Effector memory CD8-positive, alpha-beta T cell (primary cell): Measurements from ENCODE around the gene RBM4B.

Experiments
- ATAC-seq: fragments of 150-1000 bp; cut with Tn5 transposase; replicated peaks from 2 replicates; pipeline ENCODE4 v1.10.0; 2021; ENCODE audit warnings: mild to moderate bottlenecking, moderate library complexity
- DNase-seq, 3 experiments: peaks; one replicate each; pipeline ENCODE4 v3.0.0; 2021
- H3K27ac Mint-ChIP-seq, 2 donors: one replicate each; pipeline ENCODE4 v1.8.0; 2022; ENCODE audit warnings: mild to moderate bottlenecking in 2 of 2, mixed read lengths in 2 of 2, moderate library complexity in 2 of 2
- H3K27me3 Mint-ChIP-seq, 2 donors: one replicate each; pipeline ENCODE4 v1.8.0; 2022; ENCODE audit warnings: mixed read lengths in 2 of 2
- H3K36me3 Mint-ChIP-seq: one replicate; pipeline ENCODE4 v1.8.0; 2022; ENCODE audit warnings: mild to moderate bottlenecking, moderate library complexity, mixed read lengths; ENCODE audit not compliant: insufficient read depth
- H3K4me1 Mint-ChIP-seq, 2 donors: one replicate each; pipeline ENCODE4 v1.8.0; 2022; ENCODE audit warnings: low read depth in 2 of 2, mixed read lengths in 2 of 2
- H3K4me3 Mint-ChIP-seq, 2 donors: one replicate each; pipeline ENCODE4 v1.8.0; 2022; ENCODE audit warnings: mild to moderate bottlenecking in 2 of 2, mixed read lengths in 2 of 2, moderate library complexity in 2 of 2
- H3K9me3 Mint-ChIP-seq, 2 donors: one replicate each; pipeline ENCODE4 v1.8.0; 2022; ENCODE audit warnings: mixed read lengths in 2 of 2

The RBM4B gene

DNA sequence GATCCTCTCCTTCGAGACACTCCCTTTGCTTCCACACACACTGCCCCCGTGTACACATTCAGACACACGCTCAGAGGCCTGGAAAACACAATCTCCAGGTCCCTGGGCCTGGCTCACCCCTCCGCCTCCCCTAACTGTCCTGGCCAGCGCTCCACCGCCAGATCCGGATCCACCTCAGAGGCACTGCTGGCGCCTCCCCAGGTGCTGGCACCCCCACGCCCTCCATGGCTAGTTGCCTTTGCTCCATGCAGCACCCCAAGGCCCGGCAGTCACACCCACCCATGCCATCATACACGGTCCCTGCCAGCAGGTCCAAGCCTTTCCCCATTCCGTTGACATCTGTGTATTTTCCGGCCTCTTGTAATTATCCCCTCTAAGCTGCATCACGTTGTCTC lies 40.2 kb upstream of the RBM4B start:
- no peaks in the 10 kb centered on the region for H3K9me3 Mint-ChIP-seq
- DNase-seq: no peak
- peaks cover 5% of the 10 kb centered on the region in 2 donors for H3K4me1 Mint-ChIP-seq
- H3K27me3 Mint-ChIP-seq: peaks cover 48 to 100% of the 10 kb centered on the region in 2 donors
- H3K27ac Mint-ChIP-seq: no peak overlapping the region
- no peak overlapping the region for H3K4me3 Mint-ChIP-seq
- peaks cover 3% of the 10 kb centered on the region for H3K36me3 Mint-ChIP-seq
- ATAC-seq: no peak

DNA sequence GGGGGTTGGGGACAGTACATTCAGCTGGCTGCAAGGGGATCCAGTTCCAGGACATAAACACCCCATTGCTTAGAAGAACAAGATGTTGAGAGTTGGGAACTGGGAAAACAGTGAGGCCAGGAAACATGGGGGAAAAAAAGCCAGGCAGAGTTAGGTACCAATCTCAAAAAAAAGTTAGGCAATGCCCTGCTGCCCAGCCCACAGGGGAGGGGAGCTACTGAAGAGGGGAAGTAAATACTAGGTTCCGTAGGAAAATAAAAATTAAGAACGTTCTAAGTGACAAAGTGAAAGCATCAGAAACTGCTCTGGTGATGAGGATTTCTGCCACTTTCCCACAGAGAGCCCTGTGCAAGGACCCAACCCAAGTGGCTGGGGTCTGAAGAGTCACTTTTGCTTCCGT lies 39.3 kb upstream of the RBM4B start:
- Mint-ChIP-seq H3K36me3 (peaks cover 3% of the 10 kb centered on the region), H3K27me3 (peaks cover 48 to 91% of the 10 kb centered on the region in 2 donors), H3K27ac (no peak overlapping the region), H3K9me3 (no peaks in the 10 kb centered on the region), H3K4me3 (no peak overlapping the region), H3K4me1 (peaks cover 5% of the 10 kb centered on the region in 2 donors)
- no peak for ATAC-seq
- no peak for DNase-seq

DNA sequence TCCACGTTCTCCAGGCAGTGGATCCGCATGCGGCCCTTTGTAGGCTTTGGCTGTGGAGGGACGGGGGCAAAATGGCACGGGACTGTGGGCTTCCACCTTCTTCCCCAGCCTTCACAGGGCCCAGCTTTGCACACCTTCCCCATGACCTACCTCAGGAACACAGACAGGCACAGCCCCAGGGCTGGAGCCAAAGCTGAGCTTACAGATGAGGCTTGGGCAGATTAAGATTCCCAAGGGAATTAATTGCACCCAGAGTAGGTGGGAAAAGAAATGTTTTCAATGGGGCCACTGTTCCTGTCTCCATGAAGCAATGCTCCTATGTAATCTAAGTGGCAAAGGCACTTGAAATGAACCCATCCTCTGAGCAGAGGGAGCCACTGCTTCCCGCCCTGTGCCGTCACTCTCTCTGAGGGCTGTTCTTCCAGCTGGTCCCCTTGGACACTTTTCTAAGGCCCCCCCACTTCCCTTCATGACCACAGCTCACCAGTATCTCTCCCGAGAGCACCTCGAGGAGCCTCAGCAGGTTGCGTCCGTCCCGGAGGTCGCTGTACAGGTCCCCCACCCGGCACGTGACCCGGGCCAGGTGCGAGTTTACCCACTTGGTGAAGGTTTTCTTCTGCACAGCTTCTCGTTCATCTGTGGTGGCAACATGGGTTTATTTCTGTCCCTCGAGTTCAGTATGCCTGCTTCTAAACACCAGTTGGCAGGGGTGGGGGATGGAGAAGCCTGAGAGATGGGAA lies 37.8 kb upstream of the RBM4B start:
- no peaks in the 10 kb centered on the region for H3K9me3 Mint-ChIP-seq
- H3K36me3 Mint-ChIP-seq: peaks cover 3% of the 10 kb centered on the region
- peaks cover 4 to 5% of the 10 kb centered on the region in 2 donors for H3K4me1 Mint-ChIP-seq
- peaks cover 45 to 85% of the 10 kb centered on the region in 2 donors for H3K27me3 Mint-ChIP-seq
- no peak for ATAC-seq
- no peak overlapping the region for H3K27ac Mint-ChIP-seq
- no peak overlapping the region for H3K4me3 Mint-ChIP-seq
- DNase-seq: no peak

DNA sequence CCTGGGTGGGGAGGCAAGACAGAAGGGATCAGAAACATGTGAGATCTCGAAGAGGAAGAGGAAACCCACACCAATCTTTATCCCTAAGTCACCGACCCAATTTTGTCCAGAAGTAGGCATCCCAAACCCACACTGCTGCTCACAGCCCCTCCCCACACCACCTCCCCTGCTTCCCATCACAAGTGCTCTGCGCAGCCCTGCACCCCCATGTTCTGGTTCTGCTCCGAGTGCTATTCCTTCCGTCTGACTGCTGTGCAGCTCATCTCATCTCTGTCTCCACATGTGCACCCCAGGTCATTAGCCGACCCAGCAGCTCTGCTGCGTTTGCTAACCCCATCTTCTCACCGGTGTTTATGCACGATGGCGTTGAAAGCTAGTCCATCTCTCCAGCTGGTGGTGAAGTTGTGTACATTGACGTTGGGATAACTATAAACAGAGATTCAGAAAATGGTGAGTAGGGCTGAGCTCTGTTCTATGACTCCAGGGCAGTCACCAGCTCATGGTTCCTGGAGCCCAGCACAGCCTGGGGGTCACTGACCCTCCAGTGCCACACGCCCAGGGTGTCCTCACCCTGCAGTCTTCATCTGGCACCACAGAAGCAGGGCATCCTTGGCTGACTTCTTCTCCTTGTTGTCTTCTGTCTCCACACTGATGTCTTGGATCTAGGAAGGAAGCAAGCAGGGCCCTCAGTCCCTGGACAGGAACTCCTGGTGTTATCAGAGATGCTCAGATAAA lies 36.2 kb upstream of the RBM4B start:
- H3K9me3 Mint-ChIP-seq: no peaks in the 10 kb centered on the region
- H3K27ac Mint-ChIP-seq: no peak overlapping the region
- H3K27me3 Mint-ChIP-seq: peaks cover 39 to 71% of the 10 kb centered on the region in 2 donors
- no peaks in the 10 kb centered on the region for H3K4me1 Mint-ChIP-seq
- DNase-seq (no peak), ATAC-seq (no peak)
- H3K4me3 Mint-ChIP-seq: no peak overlapping the region
- H3K36me3 Mint-ChIP-seq: peaks cover 3% of the 10 kb centered on the region

DNA sequence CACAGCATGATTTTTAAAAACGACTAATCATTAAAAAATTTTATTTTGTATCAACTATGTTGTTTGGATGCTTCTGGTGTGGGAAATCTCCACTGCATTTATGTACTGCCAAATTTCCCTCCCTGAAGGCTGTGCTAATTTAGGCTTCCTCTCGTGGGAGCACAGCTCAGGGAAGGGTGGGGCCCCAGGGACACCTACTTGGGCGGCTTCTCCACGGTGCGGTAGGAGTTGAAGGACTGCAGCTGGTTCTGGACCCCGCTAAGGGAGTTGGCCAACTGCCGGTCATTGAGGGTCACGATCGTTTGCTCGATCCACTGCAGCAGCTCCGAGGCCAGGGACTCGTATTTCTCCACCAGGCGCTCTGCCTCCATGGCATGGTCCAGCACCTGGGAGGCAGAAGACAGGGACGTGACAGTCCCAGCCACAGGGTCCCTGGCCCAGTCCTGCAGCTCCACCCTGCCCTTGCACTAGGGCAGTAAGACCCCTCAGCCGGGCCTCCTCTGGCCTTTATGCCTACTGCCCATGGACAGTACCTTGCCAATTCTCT lies 32.8 kb upstream of the RBM4B start:
- H3K27me3 Mint-ChIP-seq: peaks cover 19 to 37% of the 10 kb centered on the region in 2 donors
- H3K9me3 Mint-ChIP-seq: no peaks in the 10 kb centered on the region
- H3K27ac Mint-ChIP-seq: no peak overlapping the region
- no peak for ATAC-seq
- H3K4me3 Mint-ChIP-seq: no peak overlapping the region
- no peaks in the 10 kb centered on the region for H3K4me1 Mint-ChIP-seq
- no peak for DNase-seq
- H3K36me3 Mint-ChIP-seq: peaks cover 7% of the 10 kb centered on the region

DNA sequence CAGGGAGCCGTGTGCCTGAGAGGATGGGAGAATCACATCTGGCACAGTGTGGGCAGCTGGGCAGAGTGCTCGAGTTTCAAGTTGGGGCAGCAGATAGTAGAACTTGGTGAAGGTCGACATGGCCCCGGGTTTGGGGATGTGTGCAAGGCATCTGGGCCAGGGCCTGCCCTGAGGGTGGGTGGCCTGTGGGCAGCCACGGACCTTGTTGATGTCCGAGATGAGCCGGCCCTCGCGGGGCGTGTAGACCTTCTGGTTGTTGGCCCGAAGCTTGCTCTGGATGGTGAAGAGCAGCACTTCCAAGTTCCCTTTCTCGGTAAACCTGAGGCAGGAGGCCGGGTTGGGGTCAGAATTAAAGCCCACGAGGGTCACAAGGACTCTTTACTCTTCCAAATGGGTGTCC lies 31.0 kb upstream of the RBM4B start:
- Mint-ChIP-seq H3K9me3 (no peaks in the 10 kb centered on the region), H3K36me3 (peaks cover 7% of the 10 kb centered on the region), H3K27me3 (peaks cover 6 to 19% of the 10 kb centered on the region in 2 donors), H3K27ac (no peak overlapping the region), H3K4me3 (no peak overlapping the region), H3K4me1 (no peaks in the 10 kb centered on the region)
- ATAC-seq (no peak), DNase-seq (no peak)

DNA sequence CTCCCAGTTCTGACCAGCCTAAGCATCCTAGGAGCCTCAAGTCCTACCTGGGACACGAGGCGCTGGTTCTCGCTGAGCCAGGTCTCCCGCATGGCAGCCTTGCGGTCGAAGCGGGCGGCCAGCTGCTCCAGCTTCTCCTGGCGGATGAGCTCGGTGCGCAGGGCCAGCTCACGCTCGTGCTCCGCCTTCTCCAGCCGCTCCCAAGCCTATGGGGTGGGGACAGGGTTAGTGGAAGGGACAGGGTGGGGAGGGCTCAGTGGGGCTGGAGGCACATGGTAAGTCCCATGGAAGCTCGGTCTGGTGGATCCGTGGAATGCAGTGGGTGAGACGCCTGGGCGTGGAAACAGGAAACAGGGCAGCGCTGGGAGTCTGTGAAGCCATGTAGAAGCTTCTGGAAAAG lies 30.4 kb upstream of the RBM4B start:
- Mint-ChIP-seq H3K9me3 (no peaks in the 10 kb centered on the region), H3K4me3 (no peak overlapping the region), H3K27ac (no peak overlapping the region), H3K27me3 (peaks cover under 1 to 13% of the 10 kb centered on the region in 2 donors), H3K36me3 (peaks cover 7% of the 10 kb centered on the region), H3K4me1 (no peaks in the 10 kb centered on the region)
- DNase-seq (no peak), ATAC-seq (no peak)

DNA sequence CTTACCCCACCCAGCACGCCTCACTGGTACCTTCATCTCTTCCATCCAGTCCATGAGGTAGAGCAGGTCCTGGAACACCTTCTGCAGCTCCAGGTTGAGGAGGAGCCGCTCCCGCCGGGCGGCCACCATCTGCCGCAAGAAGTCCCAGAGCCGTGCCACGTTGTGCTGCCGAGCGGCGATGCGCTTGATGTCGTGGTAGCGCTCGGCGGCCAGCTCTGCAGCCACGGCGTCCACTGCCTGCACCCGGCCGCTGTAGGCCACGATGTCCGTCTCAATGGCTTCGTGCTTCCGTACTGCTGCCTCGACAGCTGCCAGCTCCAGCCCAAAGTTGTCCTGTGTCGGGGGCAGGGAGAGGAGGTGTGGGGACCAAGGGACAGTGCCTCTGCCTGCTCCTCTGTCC lies 29.8 kb upstream of the RBM4B start:
- ATAC-seq (no peak), DNase-seq (no peak)
- Mint-ChIP-seq H3K36me3 (peaks cover 7% of the 10 kb centered on the region), H3K9me3 (no peaks in the 10 kb centered on the region), H3K27me3 (peaks cover 0 to 11% of the 10 kb centered on the region in 2 donors), H3K4me3 (no peak overlapping the region), H3K4me1 (no peaks in the 10 kb centered on the region), H3K27ac (no peak overlapping the region)

DNA sequence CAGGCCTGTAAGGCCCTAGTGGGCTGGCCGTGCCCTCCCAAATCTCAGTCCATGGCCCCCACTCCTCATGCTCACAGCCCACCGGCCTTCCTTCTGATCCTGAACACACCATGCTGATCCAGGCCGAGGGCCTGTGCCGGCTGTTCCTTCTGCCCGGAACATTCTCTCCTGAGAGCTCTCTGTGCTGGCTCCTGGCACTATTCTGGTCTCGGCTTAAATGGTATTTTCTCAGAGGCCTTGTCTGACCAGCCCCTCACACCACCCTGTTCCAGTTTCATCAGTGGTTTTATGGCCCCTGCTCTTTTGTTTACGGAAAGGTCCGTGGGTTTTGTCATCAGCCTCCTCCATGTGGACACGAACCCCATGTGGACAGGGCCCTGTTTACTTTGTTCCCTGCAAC lies 29.3 kb upstream of the RBM4B start:
- H3K4me3 Mint-ChIP-seq: no peak overlapping the region
- H3K4me1 Mint-ChIP-seq: no peaks in the 10 kb centered on the region
- no peaks in the 10 kb centered on the region for H3K9me3 Mint-ChIP-seq
- peaks cover 0 to 11% of the 10 kb centered on the region in 2 donors for H3K27me3 Mint-ChIP-seq
- ATAC-seq: no peak
- no peak overlapping the region for H3K27ac Mint-ChIP-seq
- DNase-seq: no peak
- H3K36me3 Mint-ChIP-seq: peaks cover 7% of the 10 kb centered on the region

DNA sequence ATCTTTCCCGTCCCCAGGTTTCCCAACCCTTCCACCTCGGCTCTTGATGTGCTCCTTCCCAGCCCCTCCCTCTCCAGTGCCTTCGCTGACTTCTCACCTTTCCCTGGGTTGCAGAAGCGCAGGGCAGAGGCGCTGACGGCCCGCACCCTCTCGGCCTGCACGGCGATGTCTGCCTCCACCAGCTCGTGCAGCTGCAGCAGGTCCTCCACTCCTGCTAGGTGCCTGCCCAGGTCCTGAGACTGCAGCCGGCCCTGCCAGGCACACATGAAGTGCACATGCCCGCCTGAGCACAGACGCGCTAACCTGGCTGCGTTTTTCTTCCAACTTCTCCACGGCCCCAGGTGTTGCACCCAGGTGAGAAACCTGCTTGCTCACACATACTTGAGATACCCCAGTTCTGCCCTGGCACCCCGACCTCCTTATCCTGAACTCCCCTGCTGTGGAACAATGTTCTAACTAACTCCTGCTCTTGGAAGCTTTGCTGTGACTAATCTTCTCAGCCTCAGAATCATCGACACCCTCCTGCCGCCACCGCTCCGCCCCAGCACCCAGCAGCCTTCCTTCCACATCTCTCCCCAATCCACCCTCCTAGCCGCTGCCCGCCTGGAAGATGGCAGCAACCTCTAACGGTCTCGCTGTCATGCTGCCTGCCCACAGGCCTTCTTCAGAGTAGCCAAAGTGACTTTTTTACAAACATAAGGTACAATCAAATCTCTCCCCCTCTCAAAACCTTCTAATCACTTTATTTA lies 28.1 kb upstream of the RBM4B start:
- H3K27ac Mint-ChIP-seq: no peak overlapping the region

DNA sequence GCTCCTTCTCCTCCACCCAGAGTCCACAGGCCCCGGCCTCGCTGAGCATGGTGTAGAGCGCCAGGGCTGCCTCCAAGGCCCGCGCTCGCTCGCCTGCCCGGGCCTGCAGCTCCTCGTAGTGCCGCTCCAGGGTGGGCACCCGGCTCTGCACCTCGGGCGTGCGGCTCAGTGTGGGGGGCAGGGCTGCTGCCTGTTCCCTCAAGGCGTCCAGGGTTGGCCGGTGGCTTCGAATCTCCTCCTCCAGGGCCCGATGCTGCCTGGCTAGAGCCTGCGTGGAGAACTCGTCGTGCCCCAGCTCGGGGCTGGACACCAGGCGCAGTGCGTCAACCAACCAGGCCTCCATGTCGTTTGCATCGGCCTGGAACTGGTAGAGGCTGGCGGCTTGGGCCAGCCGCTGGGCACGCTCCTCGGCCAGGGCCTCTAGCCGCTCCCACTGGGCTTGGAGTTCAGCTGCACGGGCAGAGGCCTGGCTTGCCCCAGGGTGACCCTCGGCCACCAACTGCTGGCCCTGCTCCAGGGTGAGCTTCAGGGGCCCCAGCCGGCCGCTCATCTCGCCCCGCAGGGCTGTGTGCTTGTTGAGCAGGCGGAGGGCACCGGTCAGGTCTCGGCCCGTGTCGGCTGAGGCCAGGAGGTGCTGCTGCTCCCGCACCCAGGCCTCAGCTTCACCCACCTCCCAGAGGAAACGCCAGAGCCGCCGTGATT lies 27.1 kb upstream of the RBM4B start:
- Mint-ChIP-seq H3K4me3 (no peak overlapping the region), H3K27me3 (peaks cover 0 to 10% of the 10 kb centered on the region in 2 donors), H3K36me3 (peaks cover 7% of the 10 kb centered on the region), H3K27ac (no peak overlapping the region), H3K4me1 (no peaks in the 10 kb centered on the region), H3K9me3 (no peaks in the 10 kb centered on the region)
- no peak for DNase-seq
- ATAC-seq: no peak

More for the DNA sequence above, 28.1 kb upstream of the RBM4B start:
- Mint-ChIP-seq H3K9me3 (no peaks in the 10 kb centered on the region), H3K27me3 (peaks cover 0 to 14% of the 10 kb centered on the region in 2 donors), H3K36me3 (peaks cover 7% of the 10 kb centered on the region), H3K4me3 (no peak overlapping the region), H3K4me1 (no peaks in the 10 kb centered on the region)
- DNase-seq (no peak), ATAC-seq (no peak)

DNA sequence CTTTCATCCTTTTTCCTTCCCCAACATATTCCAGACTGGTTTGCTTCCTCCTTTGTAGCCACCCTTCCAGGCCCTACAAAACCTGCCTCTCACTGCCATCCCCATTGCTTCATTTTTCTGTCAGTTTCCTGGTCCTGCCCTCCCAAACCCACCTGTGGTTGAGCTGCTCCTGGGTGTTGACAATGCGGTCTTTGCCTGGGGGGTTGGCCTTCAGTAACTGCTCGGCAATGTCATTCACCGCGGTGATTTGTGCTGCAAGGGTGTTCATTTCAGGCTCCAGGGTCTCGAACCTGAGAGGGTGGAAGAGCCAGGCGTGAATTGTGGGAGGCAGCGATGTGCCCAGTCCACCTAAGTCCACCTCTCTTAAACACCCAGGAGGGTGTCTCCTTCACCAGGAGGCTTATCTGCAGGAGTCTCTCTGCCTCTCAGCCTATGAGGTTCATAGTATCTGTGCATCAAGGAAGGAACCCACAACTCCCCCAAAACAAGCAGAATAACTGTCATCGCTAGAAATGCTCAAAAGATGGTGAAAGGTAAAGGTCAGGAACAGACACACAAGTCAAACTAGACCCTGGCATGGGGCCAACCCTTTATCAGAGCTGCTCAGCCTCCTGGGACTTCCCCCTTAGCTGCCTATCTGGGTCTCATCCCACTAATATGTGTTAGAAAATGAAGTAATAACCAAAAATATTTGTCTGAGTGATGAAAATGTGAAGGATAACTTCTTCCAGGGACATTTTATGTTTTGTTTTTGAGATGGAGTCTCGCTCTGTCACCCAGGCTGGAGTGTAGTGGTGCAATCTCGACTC lies 23.9 kb upstream of the RBM4B start:
- no peak overlapping the region for H3K27ac Mint-ChIP-seq
- H3K27me3 Mint-ChIP-seq: peaks cover 0 to 10% of the 10 kb centered on the region in 2 donors
- no peak for DNase-seq
- no peaks in the 10 kb centered on the region for H3K4me1 Mint-ChIP-seq
- no peaks in the 10 kb centered on the region for H3K9me3 Mint-ChIP-seq
- H3K4me3 Mint-ChIP-seq: no peak overlapping the region
- peaks cover 3% of the 10 kb centered on the region for H3K36me3 Mint-ChIP-seq
- no peak for ATAC-seq
